Stimulated activated CD8-positive, alpha-beta memory T cell treated with anti-CD3 and anti-CD28 coated beads, Interleukin-12 subunit alpha, Interleukin-12 subunit beta, amount 100 ng/mL, for 4 hours (primary cell): ENCODE data around the gene ARL10.

Experiments
- DNase-seq: peaks from one replicate; pipeline ENCODE4 v3.0.0-alpha.2; 2020; ENCODE audit warnings: low read depth

Gene ARL10

GRCh38 chr5:176410486-176411180 lies 45.3 kb downstream of the ARL10 start:
- no peak for DNase-seq

GRCh38 chr5:176412517-176413254 lies 47.4 kb downstream of the ARL10 start:
- DNase-seq: no peak

GRCh38 chr5:176413255-176413565 lies 47.9 kb downstream of the ARL10 start:
- no peak for DNase-seq

- DNase-seq: no peak
Observed at GRCh38 chr5:176413709-176414191, 48.5 kb downstream of the ARL10 start.

GRCh38 chr5:176414704-176415103 lies 49.4 kb downstream of the ARL10 start:
- no peak for DNase-seq

- no peak for DNase-seq
Observed at GRCh38 chr5:176415240-176415951, 50.1 kb downstream of the ARL10 start.

- DNase-seq: peak; percentile 90
Observed at GRCh38 chr5:176415952-176416924, 51.0 kb downstream of the ARL10 start, which contains the start of gene CLTB. Gene CLTB, minus strand, starts transcription at chr5:176416539. Its CDS starts 176 bp downstream, at chr5:176416363.

- no peak for DNase-seq
Observed at GRCh38 chr5:176416965-176417364, 51.7 kb downstream of the ARL10 start.

- no peak for DNase-seq
Observed at GRCh38 chr5:176418251-176418650, 53.0 kb downstream of the ARL10 start.

GRCh38 chr5:176420086-176420485 lies 54.8 kb downstream of the ARL10 start:
- no peak for DNase-seq

GRCh38 chr5:176420972-176421544 lies 55.8 kb downstream of the ARL10 start:
- no peak for DNase-seq

- no peak for DNase-seq
Observed at GRCh38 chr5:176424181-176424580, 58.9 kb downstream of the ARL10 start.

- DNase-seq: no peak
Observed at GRCh38 chr5:176425138-176425537, 59.9 kb downstream of the ARL10 start.

- no peak for DNase-seq
Observed at GRCh38 chr5:176425791-176426190, 60.5 kb downstream of the ARL10 start.

- no peak for DNase-seq
Observed at GRCh38 chr5:176426876-176427275, 61.6 kb downstream of the ARL10 start.

- no peak for DNase-seq
Observed at GRCh38 chr5:176427971-176428370, 62.7 kb downstream of the ARL10 start.

- DNase-seq: no peak
Observed at GRCh38 chr5:176429972-176430371, 64.7 kb downstream of the ARL10 start.
